Right renal pelvis (tissue), 4 donors: ENCODE results near the gene FAM240B. TPM values are rescaled to one million over a fixed set of nuclear protein-coding genes. Genes with fewer than 3 reads are reported as not detected.
A peak's percentile ranks its signal among the peaks of the same experiment; 100 is the strongest.

ENCODE experiments used
- DNase-seq, 4 donors: peaks; one replicate each; pipeline ENCODE4 v3.0.0-alpha.2; 2013; ENCODE audit warnings: low read depth in 4 of 4, low spot score in 3 of 4, missing footprints in 1 of 4
- polyA plus RNA-seq, 4 donors: library from polyadenylated mRNA; unstranded; fragments of 120-200 nt; gene quantifications; one replicate each; pipeline ENCODE4 v1.2.1, GENCODE V29; 2013; ENCODE audit not compliant: insufficient read length in 4 of 4

The FAM240B gene
- polyA plus RNA-seq, 4 donors, result 0.17 to 0.18 TPM; not detected in 2

GRCh38 chr9:38705917-38706316, 14.0 kb downstream of the FAM240B start:
- no peak for DNase-seq

GRCh38 chr9:38700695-38701094, 19.2 kb downstream of the FAM240B start:
- DNase-seq, result no peak

- no peak for DNase-seq
Measured at GRCh38 chr9:38699337-38699736, 20.6 kb downstream of the FAM240B start.

GRCh38 chr9:38697776-38698300, 22.1 kb downstream of the FAM240B start:
- no peak for DNase-seq

- no peak for DNase-seq
Measured at GRCh38 chr9:38696999-38697398, 22.9 kb downstream of the FAM240B start.

- DNase-seq, result no peak
Measured at GRCh38 chr9:38694676-38695075, 25.3 kb downstream of the FAM240B start.

GRCh38 chr9:38692707-38693106, 27.2 kb downstream of the FAM240B start:
- DNase-seq, result no peak

- DNase-seq, result no peak
Measured at GRCh38 chr9:38690574-38690973, 29.4 kb downstream of the FAM240B start.

GRCh38 chr9:38689678-38690077, 30.3 kb downstream of the FAM240B start:
- peak in 1 of 4 donors; percentile 43 for DNase-seq

- no peak for DNase-seq
Measured at GRCh38 chr9:38687992-38688391, 31.9 kb downstream of the FAM240B start.

- no peak for DNase-seq
Measured at GRCh38 chr9:38687389-38687842, 32.5 kb downstream of the FAM240B start.

- DNase-seq, result no peak
Measured at GRCh38 chr9:38686933-38687332, 33.0 kb downstream of the FAM240B start.

- no peak for DNase-seq
Measured at GRCh38 chr9:38685535-38685934, 34.4 kb downstream of the FAM240B start.

- no peak for DNase-seq
Measured at GRCh38 chr9:38683336-38683735, 36.6 kb downstream of the FAM240B start.

GRCh38 chr9:38682713-38683112, 37.2 kb downstream of the FAM240B start:
- DNase-seq, result no peak

GRCh38 chr9:38681747-38682227, 38.1 kb downstream of the FAM240B start:
- no peak for DNase-seq

- no peak for DNase-seq
Measured at GRCh38 chr9:38680837-38681445, 39.0 kb downstream of the FAM240B start.

- no peak for DNase-seq
Measured at GRCh38 chr9:38677660-38678303, 42.2 kb downstream of the FAM240B start.

- no peak for DNase-seq
Measured at GRCh38 chr9:38675831-38676230, 44.1 kb downstream of the FAM240B start.

- no peak for DNase-seq
Measured at GRCh38 chr9:38675211-38675610, 44.7 kb downstream of the FAM240B start.

GRCh38 chr9:38673399-38674193, 46.3 kb downstream of the FAM240B start:
- no peak for DNase-seq
